ENCODE results near the gene TNFSF13B. TPM values are rescaled to one million over a fixed set of nuclear protein-coding genes. Genes with fewer than 3 reads are reported as not detected.

The TNFSF13B gene
- polyA plus RNA-seq, 1 of the 3 experiments (the other 2 are of a cell fraction), result 0.03 TPM

GRCh38 chr13:108305655-108306054 lies 36.1 kb downstream of the TNFSF13B start:
- Histone ChIP-seq H3K9me2 (no peaks in the 10 kb centered on the region), H3K79me2 (ENCODE audit: insufficient read depth) (no peaks in the 10 kb centered on the region), H3K36me3 (replicated peaks in 1 of 2; ENCODE audit: control insufficient read depth in 1 of 2, insufficient read depth in 2 of 2, low read length in 1 of 2) (no peaks in the 10 kb centered on the region), H3K27ac (ENCODE audit: low read depth in 2 of 2, low read length in 1 of 2) (no peak overlapping the region), H3F3A (replicated peaks; ENCODE audit: insufficient read depth) (no peaks in the 10 kb centered on the region), H3K9ac (no peak overlapping the region), H3K9me3 (no peaks in the 10 kb centered on the region; the same call in 1 of the 2 replicates), H2AFZ (ENCODE audit: low read depth) (no peak overlapping the region), H4K20me1 (ENCODE audit: insufficient read depth) (no peaks in the 10 kb centered on the region), H3K27me3 (ENCODE audit: insufficient read depth) (no peaks in the 10 kb centered on the region), H3K4me3 (ENCODE audit: low read depth in 2 of 2, low read length in 1 of 2) (no peak overlapping the region), H3K4me1 (ENCODE audit: control insufficient read depth in 1 of 2, insufficient read depth in 2 of 2, low read depth in 1 of 2, low read length in 1 of 2) (no peaks in the 10 kb centered on the region), H3K4me2 (no peak overlapping the region)
- ChIA-PET POLR2A (no interaction called here), CTCF (no interaction called here)
- TF ChIP-seq JUND (IDR thresholded peaks at IDR 0.05) (no peak), RFX5 (IDR thresholded peaks at IDR 0.05; ENCODE audit: low read length) (no peak), NFIC (IDR thresholded peaks at IDR 0.05; ENCODE audit: borderline replicate concordance) (no peak)
- DNase-seq, result no peak

- Histone ChIP-seq H3K79me2 (ENCODE audit: insufficient read depth) (no peaks in the 10 kb centered on the region), H4K20me1 (ENCODE audit: insufficient read depth) (no peaks in the 10 kb centered on the region), H3K9me3 (no peaks in the 10 kb centered on the region; the same call in 1 of the 2 replicates), H3K4me3 (ENCODE audit: low read depth in 2 of 2, low read length in 1 of 2) (no peak overlapping the region), H3K9ac (no peak overlapping the region), H3K36me3 (replicated peaks in 1 of 2; ENCODE audit: control insufficient read depth in 1 of 2, insufficient read depth in 2 of 2, low read length in 1 of 2) (no peaks in the 10 kb centered on the region), H3K4me1 (ENCODE audit: control insufficient read depth in 1 of 2, insufficient read depth in 2 of 2, low read depth in 1 of 2, low read length in 1 of 2) (no peaks in the 10 kb centered on the region), H3K27ac (ENCODE audit: low read depth in 2 of 2, low read length in 1 of 2) (no peak overlapping the region), H2AFZ (ENCODE audit: low read depth) (no peak overlapping the region), H3K27me3 (ENCODE audit: insufficient read depth) (no peaks in the 10 kb centered on the region), H3K9me2 (no peaks in the 10 kb centered on the region), H3K4me2 (no peak overlapping the region), H3F3A (replicated peaks; ENCODE audit: insufficient read depth) (no peaks in the 10 kb centered on the region)
- CTCF ChIA-PET, result interaction anchor here (1.5 kb wide), 1 partner anchor 9 kb away, joined by 6 read pairs; no protein-coding TSS in a partner anchor
- TF ChIP-seq MEF2A (IDR thresholded peaks at IDR 0.05; ENCODE audit: borderline replicate concordance, low read depth) (no peak), MAX (IDR thresholded peaks at IDR 0.05; ENCODE audit: low read depth) (no peak), IRF3 (IDR thresholded peaks at IDR 0.05; ENCODE audit: low read depth, low read length) (no peak), YY1 (IDR thresholded peaks at IDR 0.05; ENCODE audit: low read depth) (no peak), GABPA (IDR thresholded peaks at IDR 0.05; ENCODE audit: low read depth) (no peak), SIN3A (IDR thresholded peaks at IDR 0.05; ENCODE audit: borderline replicate concordance, low read depth, low read length) (no peak), EP300 (IDR thresholded peaks at IDR 0.05; ENCODE audit: borderline replicate concordance in 1 of 2, low read depth in 1 of 2, low read length in 1 of 2) (no peak), CHD2 (IDR thresholded peaks at IDR 0.05; ENCODE audit: low read length, partially characterized antibody) (no peak), RCOR1 (IDR thresholded peaks at IDR 0.05; ENCODE audit: low read length) (no peak), REST (IDR thresholded peaks at IDR 0.05; ENCODE audit: low read depth, low read length) (no peak), PBX3 (IDR thresholded peaks at IDR 0.05) (no peak), NFIC (IDR thresholded peaks at IDR 0.05; ENCODE audit: borderline replicate concordance) (no peak), SMC3 (IDR thresholded peaks at IDR 0.05; ENCODE audit: low read depth, low read length) (no peak), RAD21 (IDR thresholded peaks at IDR 0.05; ENCODE audit: low read length) (no peak), ZBTB33 (IDR thresholded peaks at IDR 0.05; ENCODE audit: borderline replicate concordance, low read depth) (no peak), TEAD4 (IDR thresholded peaks at IDR 0.05; ENCODE audit: borderline replicate concordance, insufficient read depth) (no peak), RFX5 (IDR thresholded peaks at IDR 0.05; ENCODE audit: low read length) (no peak), TCF12 (IDR thresholded peaks at IDR 0.05) (no peak), GATA2 (CRISPR knock-in tag; IDR thresholded peaks at IDR 0.05) (no peak), JUND (IDR thresholded peaks at IDR 0.05) (no peak)
- POLR2A ChIA-PET, result no interaction called here
- DNase-seq, result no peak
Measured at GRCh38 chr13:108306860-108307259, 37.3 kb downstream of the TNFSF13B start.
